Ishikawa (cell line): ENCODE results near the gene TMPRSS2.

Experiments used
- CEBPB ChIP-seq: IDR thresholded peaks from 2 replicates; pipeline ENCODE4 v1.6.1; 2012
- CREB1 ChIP-seq: IDR thresholded peaks from 2 replicates; pipeline ENCODE4 v1.6.1; 2012; ENCODE audit warnings: low read depth
- EGR1 ChIP-seq: IDR thresholded peaks from 2 replicates; pipeline ENCODE4 v1.6.1; 2012
- EP300 ChIP-seq: IDR thresholded peaks from 2 replicates; pipeline ENCODE4 v1.6.1; 2012; ENCODE audit warnings: borderline replicate concordance
- FOXM1 ChIP-seq: IDR thresholded peaks from 2 replicates; pipeline ENCODE4 v1.6.1; 2012; ENCODE audit warnings: low read depth, borderline replicate concordance
- MAX ChIP-seq: IDR thresholded peaks from 2 replicates; pipeline ENCODE4 v1.6.1; 2012
- NFIC ChIP-seq: IDR thresholded peaks from 2 replicates; pipeline ENCODE4 v1.6.1; 2012
- RAD21 ChIP-seq: IDR thresholded peaks from 2 replicates; pipeline ENCODE4 v1.6.1; 2012; ENCODE audit warnings: low read depth
- REST ChIP-seq: IDR thresholded peaks from 2 replicates; pipeline ENCODE4 v1.6.1; 2012; ENCODE audit warnings: low read depth, mild to moderate bottlenecking
- TAF1 ChIP-seq: IDR thresholded peaks from 2 replicates; pipeline ENCODE4 v1.6.1; 2012; ENCODE audit warnings: low read depth, mild to moderate bottlenecking
- TCF12 ChIP-seq: IDR thresholded peaks from 2 replicates; pipeline ENCODE4 v1.6.1; 2012; ENCODE audit warnings: low read depth
- TEAD4 ChIP-seq: IDR thresholded peaks from 2 replicates; pipeline ENCODE4 v1.6.1; 2012
- USF1 ChIP-seq: IDR thresholded peaks from 2 replicates; pipeline ENCODE4 v1.6.1; 2012
- YY1 ChIP-seq: IDR thresholded peaks from 2 replicates; pipeline ENCODE4 v1.6.1; 2012; ENCODE audit warnings: low read depth
- ZBTB7A ChIP-seq: IDR thresholded peaks from 2 replicates; pipeline ENCODE4 v1.6.1; 2012; ENCODE audit warnings: low read depth

Gene TMPRSS2

GRCh38 chr21:41475714-41476420 lies 32.1 kb downstream of the TMPRSS2 start:
- TF ChIP-seq REST, result no peak
- TF ChIP-seq EP300, result no peak

GRCh38 chr21:41472753-41473548 lies 35.0 kb downstream of the TMPRSS2 start:
- TF ChIP-seq TEAD4, result no peak
- no peak for TF ChIP-seq ZBTB7A
- no peak for TF ChIP-seq NFIC
- TF ChIP-seq TCF12, result no peak
- no peak for TF ChIP-seq FOXM1
- TF ChIP-seq MAX, result no peak
- TF ChIP-seq CREB1, result no peak
- TF ChIP-seq REST, result no peak
- TF ChIP-seq EGR1, result no peak
- TF ChIP-seq TAF1, result no peak
- TF ChIP-seq RAD21, result no peak
- no peak for TF ChIP-seq USF1
- no peak for TF ChIP-seq CEBPB
- TF ChIP-seq YY1, result no peak
- TF ChIP-seq EP300, result no peak

- TF ChIP-seq YY1, result no peak
- no peak for TF ChIP-seq EGR1
- no peak for TF ChIP-seq EP300
- TF ChIP-seq ZBTB7A, result no peak
- TF ChIP-seq USF1, result no peak
- TF ChIP-seq TCF12, result no peak
- no peak for TF ChIP-seq TAF1
- no peak for TF ChIP-seq MAX
- TF ChIP-seq CREB1, result no peak
- no peak for TF ChIP-seq TEAD4
- TF ChIP-seq CEBPB, result no peak
- TF ChIP-seq NFIC, result no peak
- no peak for TF ChIP-seq FOXM1
- no peak for TF ChIP-seq REST
These were observed 37.9 kb downstream of the TMPRSS2 start for GRCh38 chr21:41470054-41470453.
